ENCODE data around the gene MUC12. TPM values are rescaled to one million over a fixed set of nuclear protein-coding genes. Genes with fewer than 3 reads are reported as not detected.
"Not testable (repeated sequence)": the region's sequence is repeated elsewhere in the genome, so short reads cannot be mapped to it uniquely, and the experiment has no call there.

The MUC12 gene
- total RNA-seq, 2 experiments from 2014 or later, result 0.64 to 0.68 TPM

DNA sequence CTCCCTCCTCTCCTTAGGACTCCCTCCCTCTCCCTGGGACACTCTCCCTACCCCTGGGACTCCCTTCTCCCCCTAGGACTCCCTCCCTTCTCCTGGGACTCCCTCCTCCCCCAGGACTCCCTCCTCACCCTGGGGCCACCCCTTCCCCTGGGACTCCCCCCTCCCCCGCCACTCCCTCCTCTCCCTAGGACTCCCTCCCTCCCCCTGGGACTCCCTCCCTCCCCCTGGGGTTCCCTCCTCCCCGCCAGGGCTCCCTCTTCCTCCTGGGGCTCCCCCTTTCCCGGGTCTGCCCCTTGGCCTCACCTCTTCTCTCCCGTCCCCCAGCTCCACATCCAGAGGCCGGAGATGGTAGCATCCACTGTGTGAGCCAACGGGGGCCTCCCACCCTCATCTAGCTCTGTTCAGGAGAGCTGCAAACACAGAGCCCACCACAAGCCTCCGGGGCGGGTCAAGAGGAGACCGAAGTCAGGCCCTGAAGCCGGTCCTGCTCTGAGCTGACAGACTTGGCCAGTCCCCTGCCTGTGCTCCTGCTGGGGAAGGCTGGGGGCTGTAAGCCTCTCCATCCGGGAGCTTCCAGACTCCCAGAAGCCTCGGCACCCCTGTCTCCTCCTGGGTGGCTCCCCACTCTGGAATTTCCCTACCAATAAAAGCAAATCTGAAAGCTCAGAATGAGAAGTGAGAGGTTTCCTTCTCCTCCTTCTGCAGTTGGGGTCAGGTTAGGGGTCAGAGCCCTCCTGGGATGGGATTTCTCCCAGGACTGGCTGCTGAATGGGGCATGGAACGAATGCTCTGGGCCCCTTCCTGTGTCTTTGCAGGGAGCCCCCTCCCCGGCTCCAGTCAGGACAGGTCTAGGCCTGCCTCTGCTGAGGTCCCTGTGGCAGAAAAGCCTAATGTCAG, 49.2 kb downstream of the MUC12 start:
- ATAC-seq (no peak), DNase-seq (no peak)
- Mint-ChIP-seq H3K4me3 (no peak overlapping the region), H3K9me3 (ENCODE audit: low read depth) (no peaks in the 10 kb centered on the region), H3K27ac (peak overlapping the region; percentile 19), H3K36me3 (peaks cover 1% of the 10 kb centered on the region), H3K27me3 (peaks cover 2% of the 10 kb centered on the region), H3K4me1 (peaks cover 10% of the 10 kb centered on the region)
- CTCF ChIA-PET, result interaction anchor here (0.7 to 2.2 kb wide), 3 partner anchors 166 to 268 kb away, joined by 3 to 6 read pairs (median 3); partner anchors contain the start of gene SLC12A9

DNA sequence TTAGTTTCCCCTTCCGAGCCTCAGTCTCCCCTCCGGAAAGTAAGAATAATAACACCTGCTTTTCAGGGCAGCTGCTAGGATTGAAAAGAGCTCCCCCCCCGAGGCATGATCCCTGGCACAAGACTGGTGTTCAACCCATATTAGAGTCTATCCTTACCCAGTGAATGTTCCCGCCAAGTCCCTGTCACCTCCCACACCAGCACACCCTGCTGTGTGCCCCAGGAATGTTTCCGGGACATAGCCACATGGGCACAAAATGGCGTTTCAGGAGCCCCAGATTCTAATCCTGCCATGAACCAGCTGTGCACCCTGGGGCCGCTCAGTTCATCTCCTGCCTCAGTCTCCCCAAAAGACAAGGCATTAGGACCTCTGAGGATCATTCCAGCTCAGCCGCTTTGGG, 51.1 kb downstream of the MUC12 start:
- no peaks in the 10 kb centered on the region for H3K36me3 Mint-ChIP-seq
- CTCF ChIA-PET, result interaction anchor here (0.7 kb wide), 1 partner anchor 39 kb away, joined by 3 read pairs; no protein-coding TSS in a partner anchor
- peaks cover 2% of the 10 kb centered on the region for H3K27me3 Mint-ChIP-seq
- H3K4me1 Mint-ChIP-seq, result peaks cover 10% of the 10 kb centered on the region
- no peak for ATAC-seq
- H3K9me3 Mint-ChIP-seq (ENCODE audit: low read depth), result no peaks in the 10 kb centered on the region
- no peak for DNase-seq
- no peak overlapping the region for H3K27ac Mint-ChIP-seq
- no peak overlapping the region for H3K4me3 Mint-ChIP-seq

GRCh38 chr7:101021703-101022102, 52.3 kb downstream of the MUC12 start:
- ATAC-seq (no peak), DNase-seq (no peak)
- Mint-ChIP-seq H3K36me3 (no peaks in the 10 kb centered on the region), H3K4me1 (peaks cover 7% of the 10 kb centered on the region), H3K9me3 (ENCODE audit: low read depth) (no peaks in the 10 kb centered on the region), H3K27ac (no peak overlapping the region), H3K4me3 (no peak overlapping the region), H3K27me3 (peaks cover 2% of the 10 kb centered on the region)
- CTCF ChIA-PET, result interaction anchor here (0.7 kb wide), 1 partner anchor 479 kb away, joined by 4 read pairs; no protein-coding TSS in a partner anchor

GRCh38 chr7:101023839-101024238, 54.5 kb downstream of the MUC12 start:
- Mint-ChIP-seq H3K9me3 (ENCODE audit: low read depth) (no peaks in the 10 kb centered on the region), H3K4me3 (no peak overlapping the region), H3K27ac (no peak overlapping the region), H3K36me3 (no peaks in the 10 kb centered on the region), H3K27me3 (peaks cover 2% of the 10 kb centered on the region), H3K4me1 (peaks cover under 1% of the 10 kb centered on the region)
- ATAC-seq (no peak), DNase-seq (no peak)
- CTCF ChIA-PET, result no interaction called here

DNA sequence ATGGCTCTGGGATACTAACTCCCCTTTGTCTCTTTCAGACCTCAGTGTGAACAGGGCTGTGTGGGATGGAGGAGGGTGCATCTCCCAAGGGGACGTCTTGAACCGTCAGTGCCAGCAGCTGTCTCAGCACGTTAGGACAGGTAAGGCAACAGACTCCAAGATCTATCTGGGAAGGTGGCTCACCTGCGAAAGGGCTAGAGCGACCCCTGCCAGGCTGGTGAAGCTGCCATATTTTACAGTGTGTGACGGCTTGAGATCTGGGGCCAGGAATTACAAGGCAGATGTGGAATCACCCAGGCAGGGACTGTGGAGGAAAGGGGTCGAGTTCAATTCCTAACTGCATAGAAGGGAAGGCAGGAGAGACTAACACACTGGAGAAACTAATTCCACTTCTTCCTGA, 61.7 kb downstream of the MUC12 start:
- no peak overlapping the region for H3K27ac Mint-ChIP-seq
- CTCF ChIA-PET, result interaction anchor here (0.6 kb wide), 1 partner anchor 93 kb away, joined by 3 read pairs; no protein-coding TSS in a partner anchor
- H3K27me3 Mint-ChIP-seq, result peaks cover 8% of the 10 kb centered on the region
- no peak for DNase-seq
- H3K4me1 Mint-ChIP-seq, result no peaks in the 10 kb centered on the region
- no peak for ATAC-seq
- H3K9me3 Mint-ChIP-seq (ENCODE audit: low read depth), result no peaks in the 10 kb centered on the region
- no peaks in the 10 kb centered on the region for H3K36me3 Mint-ChIP-seq
- H3K4me3 Mint-ChIP-seq, result no peak overlapping the region

DNA sequence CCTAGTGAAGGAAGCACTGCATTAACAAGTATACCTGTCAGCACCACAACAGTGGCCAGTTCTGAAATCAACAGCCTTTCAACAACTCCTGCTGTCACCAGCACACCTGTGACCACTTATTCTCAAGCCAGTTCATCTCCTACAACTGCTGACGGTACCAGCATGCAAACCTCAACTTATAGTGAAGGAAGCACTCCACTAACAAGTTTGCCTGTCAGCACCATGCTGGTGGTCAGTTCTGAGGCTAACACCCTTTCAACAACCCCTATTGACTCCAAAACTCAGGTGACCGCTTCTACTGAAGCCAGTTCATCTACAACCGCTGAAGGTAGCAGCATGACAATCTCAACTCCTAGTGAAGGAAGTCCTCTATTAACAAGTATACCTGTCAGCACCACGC, 66.6 kb downstream of the MUC12 start:
- no peaks in the 10 kb centered on the region for H3K36me3 Mint-ChIP-seq
- ATAC-seq (no peak), DNase-seq (no peak)
- no peaks in the 10 kb centered on the region for H3K9me3 Mint-ChIP-seq (ENCODE audit: low read depth)
- peaks cover 3% of the 10 kb centered on the region for H3K27me3 Mint-ChIP-seq
- CTCF ChIA-PET, result no interaction called here
- H3K27ac Mint-ChIP-seq, result no peak overlapping the region
- no peaks in the 10 kb centered on the region for H3K4me1 Mint-ChIP-seq
- H3K4me3 Mint-ChIP-seq, result no peak overlapping the region

DNA sequence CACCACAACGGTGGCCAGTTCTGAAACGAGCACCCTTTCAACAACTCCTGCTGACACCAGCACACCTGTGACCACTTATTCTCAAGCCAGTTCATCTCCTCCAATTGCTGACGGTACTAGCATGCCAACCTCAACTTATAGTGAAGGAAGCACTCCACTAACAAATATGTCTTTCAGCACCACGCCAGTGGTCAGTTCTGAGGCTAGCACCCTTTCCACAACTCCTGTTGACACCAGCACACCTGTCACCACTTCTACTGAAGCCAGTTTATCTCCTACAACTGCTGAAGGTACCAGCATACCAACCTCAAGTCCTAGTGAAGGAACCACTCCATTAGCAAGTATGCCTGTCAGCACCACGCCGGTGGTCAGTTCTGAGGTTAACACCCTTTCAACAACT, 71.9 kb downstream of the MUC12 start:
- not testable (repeated sequence) for H3K4me1 Mint-ChIP-seq, H3K36me3 Mint-ChIP-seq

DNA sequence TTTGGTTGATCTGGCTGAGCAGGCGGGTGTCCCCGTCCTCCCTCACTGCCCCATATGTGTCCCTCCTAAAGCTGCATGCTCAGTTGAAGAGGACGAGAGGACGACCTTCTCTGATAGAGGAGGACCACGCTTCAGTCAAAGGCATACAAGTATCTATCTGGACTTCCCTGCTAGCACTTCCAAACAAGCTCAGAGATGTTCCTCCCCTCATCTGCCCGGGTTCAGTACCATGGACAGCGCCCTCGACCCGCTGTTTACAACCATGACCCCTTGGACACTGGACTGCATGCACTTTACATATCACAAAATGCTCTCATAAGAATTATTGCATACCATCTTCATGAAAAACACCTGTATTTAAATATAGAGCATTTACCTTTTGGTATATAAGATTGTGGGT, 89.0 kb downstream of the MUC12 start:
- no peaks in the 10 kb centered on the region for H3K36me3 Mint-ChIP-seq
- H3K9me3 Mint-ChIP-seq (ENCODE audit: low read depth), result no peaks in the 10 kb centered on the region
- H3K27ac Mint-ChIP-seq, result no peak overlapping the region
- H3K4me1 Mint-ChIP-seq, result no peaks in the 10 kb centered on the region
- CTCF ChIA-PET, result interaction anchor here (0.7 to 2.9 kb wide), 19 partner anchors 19 to 258 kb away, joined by 3 to 18 read pairs (median 5); partner anchors contain the start of genes ACHE and UFSP1
- peak; percentile 71 for DNase-seq
- H3K4me3 Mint-ChIP-seq, result no peak overlapping the region
- no peak for ATAC-seq
- H3K27me3 Mint-ChIP-seq, result peaks cover 22% of the 10 kb centered on the region

More for the DNA sequence above, 71.9 kb downstream of the MUC12 start:
- H3K27ac Mint-ChIP-seq; DNase-seq; H3K4me3 Mint-ChIP-seq; H3K9me3 Mint-ChIP-seq (ENCODE audit: low read depth); CTCF ChIA-PET; H3K27me3 Mint-ChIP-seq; ATAC-seq: not testable (repeated sequence)

- CTCF ChIA-PET, result interaction anchor here (0.9 to 2.9 kb wide), 10 partner anchors 18 to 193 kb away, joined by 3 to 18 read pairs (median 8); partner anchors contain the start of genes ACHE, TRIP6 and UFSP1
- DNase-seq (no peak), ATAC-seq (no peak)
- Mint-ChIP-seq H3K9me3 (ENCODE audit: low read depth) (no peaks in the 10 kb centered on the region), H3K27ac (no peak overlapping the region), H3K36me3 (no peaks in the 10 kb centered on the region), H3K27me3 (peaks cover 24% of the 10 kb centered on the region), H3K4me3 (no peak overlapping the region), H3K4me1 (no peaks in the 10 kb centered on the region)
Observed at GRCh38 chr7:101059620-101059942, 90.2 kb downstream of the MUC12 start.

GRCh38 chr7:101060992-101061391, 91.6 kb downstream of the MUC12 start:
- no peak overlapping the region for H3K4me3 Mint-ChIP-seq
- CTCF ChIA-PET, result interaction anchor here (2.6 kb wide), 1 partner anchor 166 kb away, joined by 12 read pairs; the partner anchor contains the start of gene ACHE
- H3K27ac Mint-ChIP-seq, result no peak overlapping the region
- DNase-seq (no peak), ATAC-seq (no peak)
- no peaks in the 10 kb centered on the region for H3K4me1 Mint-ChIP-seq
- no peaks in the 10 kb centered on the region for H3K9me3 Mint-ChIP-seq (ENCODE audit: low read depth)
- peaks cover 24% of the 10 kb centered on the region for H3K27me3 Mint-ChIP-seq
- no peaks in the 10 kb centered on the region for H3K36me3 Mint-ChIP-seq

DNA sequence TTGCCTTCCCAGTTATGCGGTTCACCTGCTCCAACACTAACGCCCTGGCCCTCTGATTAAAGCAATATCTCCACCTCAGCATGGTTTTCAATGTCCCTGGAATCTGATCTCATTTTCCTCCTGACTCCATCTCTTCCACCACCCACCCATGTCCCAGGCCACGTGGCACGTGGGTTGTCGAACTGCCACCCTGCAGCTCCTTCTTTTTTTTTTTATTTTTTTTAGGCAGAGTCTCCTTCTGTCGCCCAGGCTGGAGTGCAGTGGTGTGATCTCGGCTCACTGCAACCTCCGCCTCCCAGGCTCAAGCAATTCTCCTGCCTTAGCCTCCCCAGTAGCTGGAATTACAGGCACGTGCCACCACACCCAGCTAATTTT, 94.8 kb downstream of the MUC12 start:
- H3K9me3 Mint-ChIP-seq (ENCODE audit: low read depth); H3K4me3 Mint-ChIP-seq; H3K4me1 Mint-ChIP-seq; DNase-seq; CTCF ChIA-PET; H3K27ac Mint-ChIP-seq; ATAC-seq; H3K36me3 Mint-ChIP-seq: not testable (repeated sequence)
- peaks cover 22% of the 10 kb centered on the region for H3K27me3 Mint-ChIP-seq

DNA sequence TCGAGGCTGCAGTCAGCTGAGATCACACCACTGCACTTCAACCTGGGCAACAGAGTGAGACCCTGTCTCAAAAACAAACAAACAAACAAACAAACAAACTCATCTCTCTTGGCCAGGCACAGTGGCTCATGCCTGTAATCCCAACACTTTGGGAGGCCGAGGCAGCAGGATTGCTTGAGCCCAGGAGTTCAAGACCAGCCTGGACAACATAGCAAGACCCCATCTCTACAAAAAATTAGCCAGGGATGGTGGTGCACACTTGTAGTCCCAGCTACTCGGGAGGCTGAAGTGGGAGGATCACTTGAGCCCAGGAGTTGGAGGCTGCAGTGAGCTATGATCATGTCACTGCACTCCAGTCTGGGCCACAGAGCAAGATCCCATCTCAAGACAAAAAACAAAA, 95.8 kb downstream of the MUC12 start:
- H3K9me3 Mint-ChIP-seq (ENCODE audit: low read depth); H3K36me3 Mint-ChIP-seq; H3K27ac Mint-ChIP-seq; ATAC-seq; H3K4me3 Mint-ChIP-seq; H3K4me1 Mint-ChIP-seq; DNase-seq: not testable (repeated sequence)
- CTCF ChIA-PET, result interaction anchor here (1.8 kb wide), 1 partner anchor 12 kb away, joined by 7 read pairs; no protein-coding TSS in a partner anchor
- peaks cover 18% of the 10 kb centered on the region for H3K27me3 Mint-ChIP-seq

GRCh38 chr7:101066141-101066832, 96.9 kb downstream of the MUC12 start:
- DNase-seq (no peak), ATAC-seq (no peak)
- Mint-ChIP-seq H3K36me3 (no peaks in the 10 kb centered on the region), H3K4me3 (no peak overlapping the region), H3K4me1 (no peaks in the 10 kb centered on the region), H3K27ac (no peak overlapping the region), H3K9me3 (ENCODE audit: low read depth) (no peaks in the 10 kb centered on the region), H3K27me3 (peaks cover 20% of the 10 kb centered on the region)
- CTCF ChIA-PET, result interaction anchor here (0.9 to 1.8 kb wide), 3 partner anchors 11 to 171 kb away, joined by 3 to 7 read pairs (median 4); no protein-coding TSS in a partner anchor

Data from activated CD8-positive, alpha-beta memory T cell treated with anti-CD3 and anti-CD28 coated beads, Interleukin-2, amount 10 ng/mL, durations not matched to agents 7 days and 5 days (primary cell).